Upper lobe of left lung (tissue), 6 donors: ENCODE measurements around the gene IPMK. TPM values are rescaled to one million over a fixed set of nuclear protein-coding genes. Genes with fewer than 3 reads are reported as not detected.

Experiments
- ATAC-seq, 2 donors: fragments of 200-7000 bp; cut with Tn5 transposase; one replicate each; pipeline ENCODE4 v1.9.1; 2022; ENCODE audit warnings: mild to moderate bottlenecking in 2 of 2, moderate library complexity in 2 of 2; ENCODE audit not compliant: low FRiP score in 2 of 2
- DNase-seq, 2 donors: peaks; one replicate each; pipeline ENCODE4 v3.0.0-alpha.2; 2019 to 2020
- H3K27ac ChIP-seq, 4 donors: fragments of 200-600 bp; sonication (generic); one replicate each; pipeline ENCODE4 v1.5.1; 2016 to 2019
- H3K27me3 ChIP-seq, 4 donors: fragments of 200-600 bp; sonication (generic); one replicate each; pipeline ENCODE4 v1.5.1; 2017 to 2019
- H3K36me3 ChIP-seq, 4 donors: fragments of 200-600 bp; sonication (generic); one replicate each; pipeline ENCODE4 v1.5.1; 2016 to 2019
- H3K4me1 ChIP-seq, 4 donors: fragments of 200-600 bp; sonication (generic); one replicate each; pipeline ENCODE4 v1.5.1; 2018 to 2019
- H3K4me3 ChIP-seq, 4 donors: fragments of 200-600 bp; sonication (generic); one replicate each; pipeline ENCODE4 v1.5.1; 2017 to 2019; ENCODE audit warnings: mild to moderate bottlenecking in 2 of 4, moderate library complexity in 1 of 4
- H3K9me3 ChIP-seq, 4 donors: fragments of 200-600 bp; sonication (generic); one replicate each; pipeline ENCODE4 v1.5.1; 2018 to 2019
- EP300 ChIP-seq, 4 donors: sonication (generic); formaldehyde crosslinking; IDR thresholded peaks; one replicate each; pipeline ENCODE4 v1.5.1; 2017; ENCODE audit warnings: antibody characterized with exemption in 4 of 4, control low read depth in 2 of 4
- POLR2A ChIP-seq, 4 donors: fragments of 450-650 bp; IDR thresholded peaks; one replicate each; pipeline ENCODE4 v1.5.1; 2016 to 2017; ENCODE audit warnings: antibody characterized with exemption in 4 of 4, mild to moderate bottlenecking in 2 of 4
- POLR2AphosphoS5 ChIP-seq, 2 donors: sonication (generic); formaldehyde crosslinking; IDR thresholded peaks; one replicate each; pipeline ENCODE4 v1.5.1; 2017; ENCODE audit warnings: antibody characterized with exemption in 2 of 2
- WGBS, 2 donors: methylation state at CpG; one replicate each; pipeline ENCODE4 v1.1.5; 2017 to 2018; 5-methylcytosine and 5-hydroxymethylcytosine counted together
- total RNA-seq, 6 donors: library from RNA; depleted of rRNA in 4 of 6; stranded (reverse); fragments of >200 nt in 4 of 6; gene quantifications; one replicate each; pipeline versions ENCODE4 v1.1.0 to v1.2.1, GENCODE V29; 2016 to 2021
- TF ChIP-seq, protein P1 (sequence below), 6 experiments: fragments of 450-650 bp in 4 of 6; fragments of 200-600 bp in 2 of 6; sonication (generic) in 2 of 6; IDR thresholded peaks; one replicate each; pipeline ENCODE4 v1.5.1; 2016 to 2019; ENCODE audit warnings: antibody characterized with exemption in 6 of 6
- donor health status: DM: no; HTN: no; CAD: no; lungs with moderate emphysema.
- donor health status: DM: no; HTN: yes; CAD: no; lungs with severe emphysema.

The IPMK gene
- total RNA-seq, 6 donors from 2014 or later = 2.6 to 10.7 (median 5.7) TPM

DNA sequence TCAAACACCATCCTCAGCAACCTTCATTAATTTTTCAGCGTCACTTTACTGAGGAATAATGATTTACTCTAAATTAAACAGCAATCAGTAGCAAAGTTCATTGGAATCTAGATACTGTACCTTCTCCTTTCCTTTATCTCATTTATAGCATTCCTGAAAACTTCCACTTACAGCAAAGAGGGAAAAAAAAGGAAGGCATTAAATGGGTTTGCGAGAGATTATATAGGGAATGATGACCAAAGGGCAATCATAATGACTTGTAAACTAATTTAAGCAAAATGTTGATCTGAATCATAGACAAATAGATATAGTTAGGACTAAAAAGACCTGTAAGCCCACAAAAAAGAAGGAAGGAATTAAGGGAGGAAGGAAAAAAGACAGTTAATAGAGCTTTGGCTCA is 42.0 kb downstream of the IPMK start:
- Histone ChIP-seq H3K27me3 (no peaks in the 10 kb centered on the region), H3K27ac (no peak overlapping the region), H3K4me3 (no peak overlapping the region), H3K36me3 (peaks cover 0 to 14% (median 9%) of the 10 kb centered on the region in 4 donors), H3K9me3 (no peaks in the 10 kb centered on the region), H3K4me1 (no peaks in the 10 kb centered on the region)
- TF ChIP-seq, protein P1, sequence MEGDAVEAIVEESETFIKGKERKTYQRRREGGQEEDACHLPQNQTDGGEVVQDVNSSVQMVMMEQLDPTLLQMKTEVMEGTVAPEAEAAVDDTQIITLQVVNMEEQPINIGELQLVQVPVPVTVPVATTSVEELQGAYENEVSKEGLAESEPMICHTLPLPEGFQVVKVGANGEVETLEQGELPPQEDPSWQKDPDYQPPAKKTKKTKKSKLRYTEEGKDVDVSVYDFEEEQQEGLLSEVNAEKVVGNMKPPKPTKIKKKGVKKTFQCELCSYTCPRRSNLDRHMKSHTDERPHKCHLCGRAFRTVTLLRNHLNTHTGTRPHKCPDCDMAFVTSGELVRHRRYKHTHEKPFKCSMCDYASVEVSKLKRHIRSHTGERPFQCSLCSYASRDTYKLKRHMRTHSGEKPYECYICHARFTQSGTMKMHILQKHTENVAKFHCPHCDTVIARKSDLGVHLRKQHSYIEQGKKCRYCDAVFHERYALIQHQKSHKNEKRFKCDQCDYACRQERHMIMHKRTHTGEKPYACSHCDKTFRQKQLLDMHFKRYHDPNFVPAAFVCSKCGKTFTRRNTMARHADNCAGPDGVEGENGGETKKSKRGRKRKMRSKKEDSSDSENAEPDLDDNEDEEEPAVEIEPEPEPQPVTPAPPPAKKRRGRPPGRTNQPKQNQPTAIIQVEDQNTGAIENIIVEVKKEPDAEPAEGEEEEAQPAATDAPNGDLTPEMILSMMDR (IDR thresholded peaks at IDR 0.05) = no peak
- no peak for TF ChIP-seq POLR2A (IDR thresholded peaks at IDR 0.05)
- TF ChIP-seq POLR2AphosphoS5 (IDR thresholded peaks at IDR 0.05) = no peak
- no peak for TF ChIP-seq EP300 (IDR thresholded peaks at IDR 0.05)
- ATAC-seq = no peak
- 93 to 96% methylated on average over 2 of the region's 2 CpGs for WGBS, 2 donors
- no peak for DNase-seq

DNA sequence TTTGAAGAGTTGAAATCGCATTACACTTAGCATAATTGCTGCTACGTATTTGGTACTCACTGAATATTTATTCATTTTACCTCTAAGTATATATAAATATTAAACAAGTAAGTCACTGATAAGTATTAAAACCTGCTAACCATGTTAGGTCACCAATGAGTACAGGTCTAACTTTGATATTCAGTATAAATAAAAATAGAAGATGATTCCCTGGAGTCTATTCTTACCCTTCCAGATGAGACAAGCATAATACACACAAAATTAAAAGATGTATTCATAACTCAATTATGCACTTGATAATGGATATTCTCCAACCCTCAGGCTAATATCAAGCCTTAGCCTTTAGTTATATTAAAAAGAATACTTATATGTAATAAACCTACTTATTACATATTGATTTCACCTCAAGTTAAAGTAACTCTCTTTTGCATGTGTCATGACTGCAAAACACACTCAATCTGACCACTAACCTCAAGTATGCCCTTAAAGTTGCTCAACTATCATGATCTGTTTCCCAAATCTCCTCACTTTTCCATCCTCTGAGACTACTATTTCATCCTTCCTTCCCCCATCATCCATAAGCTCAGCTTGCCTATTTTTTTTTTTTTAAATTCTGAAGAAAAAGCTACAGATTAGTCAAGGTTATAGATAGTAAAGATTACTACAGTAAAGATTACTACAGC is 46.8 kb downstream of the IPMK start:
- Histone ChIP-seq H3K4me1 (no peaks in the 10 kb centered on the region), H3K9me3 (no peaks in the 10 kb centered on the region), H3K4me3 (no peak overlapping the region), H3K27me3 (no peaks in the 10 kb centered on the region), H3K36me3 (no peaks in the 10 kb centered on the region), H3K27ac (no peak overlapping the region)
- ATAC-seq = no peak
- TF ChIP-seq, protein P1 (IDR thresholded peaks at IDR 0.05) = no peak
- TF ChIP-seq POLR2AphosphoS5 (IDR thresholded peaks at IDR 0.05) (no peak), POLR2A (IDR thresholded peaks at IDR 0.05) (no peak), EP300 (IDR thresholded peaks at IDR 0.05) (no peak)
- no peak for DNase-seq
- WGBS, 2 donors = 97 to 100% methylated on average over 2 of the region's 2 CpGs

DNA sequence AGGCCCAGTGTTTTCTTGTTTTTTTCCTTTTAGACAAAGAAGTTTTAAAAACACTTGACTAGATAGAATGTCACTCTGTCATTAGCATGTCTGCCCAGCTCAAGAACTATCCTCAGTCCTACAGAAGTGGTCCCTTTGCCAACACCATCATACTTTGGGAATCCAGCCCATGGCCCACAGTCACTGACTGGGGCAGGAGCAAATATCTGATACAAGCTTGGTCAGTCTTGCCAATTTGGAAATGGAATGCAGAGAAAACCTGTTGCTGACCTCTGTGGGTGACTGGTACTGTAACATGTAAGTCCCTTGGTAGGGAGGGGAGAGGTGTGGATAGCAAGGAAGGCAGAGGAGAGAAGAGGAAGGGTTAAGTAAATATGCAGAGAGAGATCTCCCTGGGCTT is 47.8 kb downstream of the IPMK start:
- no peak for TF ChIP-seq POLR2AphosphoS5 (IDR thresholded peaks at IDR 0.05)
- no peak for TF ChIP-seq POLR2A (IDR thresholded peaks at IDR 0.05)
- TF ChIP-seq EP300 (IDR thresholded peaks at IDR 0.05) = no peak
- TF ChIP-seq, protein P1 (IDR thresholded peaks at IDR 0.05) = no peak
- no peak overlapping the region for H3K4me3 ChIP-seq
- no peak for ATAC-seq

GRCh38 chr10:58217612-58218011 is 50.1 kb downstream of the IPMK start:
- Histone ChIP-seq H3K36me3 (peaks cover 0 to 3% (median 0%) of the 10 kb centered on the region in 4 donors), H3K27ac (no peak overlapping the region), H3K27me3 (no peaks in the 10 kb centered on the region), H3K4me1 (no peaks in the 10 kb centered on the region), H3K4me3 (no peak overlapping the region), H3K9me3 (no peaks in the 10 kb centered on the region)
- WGBS, 2 donors = 80 to 89% methylated on average over 4 of the region's 4 CpGs
- no peak for DNase-seq
- TF ChIP-seq, protein P1 (IDR thresholded peaks at IDR 0.05) = no peak
- no peak for TF ChIP-seq POLR2A (IDR thresholded peaks at IDR 0.05)
- no peak for ATAC-seq

More for the DNA sequence above, 47.8 kb downstream of the IPMK start:
- H3K4me1 ChIP-seq = no peaks in the 10 kb centered on the region
- no peak overlapping the region for H3K27ac ChIP-seq
- H3K27me3 ChIP-seq = no peaks in the 10 kb centered on the region
- no peaks in the 10 kb centered on the region for H3K9me3 ChIP-seq
- peaks cover 0 to 3% (median 0%) of the 10 kb centered on the region in 4 donors for H3K36me3 ChIP-seq
- no peak for DNase-seq

- TF ChIP-seq, protein P1 (IDR thresholded peaks at IDR 0.05) = no peak
- no peak for DNase-seq
- Histone ChIP-seq H3K27me3 (no peaks in the 10 kb centered on the region), H3K27ac (no peak overlapping the region), H3K4me1 (no peaks in the 10 kb centered on the region), H3K4me3 (no peak overlapping the region), H3K9me3 (no peaks in the 10 kb centered on the region), H3K36me3 (peaks cover 0 to 9% (median 0%) of the 10 kb centered on the region in 4 donors)
- WGBS, 2 donors = 70 to 87% methylated on average over 3 of the region's 3 CpGs
- no peak for ATAC-seq
Observed at GRCh38 chr10:58212622-58213021, 55.1 kb downstream of the IPMK start.
